ENCODE results near the gene FANCC.
"Not testable (repeated sequence)": the region's sequence is repeated elsewhere in the genome, so short reads cannot be mapped to it uniquely, and the experiment has no call there.

Gene FANCC

GRCh38 chr9:95315108-95315746 is 2.3 kb downstream of the FANCC start:
- Mint-ChIP-seq H3K4me1 (ENCODE audit: low read depth) (peaks cover 29% of the 10 kb centered on the region), H3K4me3 (no peak overlapping the region), H3K36me3 (ENCODE audit: low read depth) (peaks cover 2% of the 10 kb centered on the region), H3K27me3 (ENCODE audit: low read depth) (peaks cover 13% of the 10 kb centered on the region), H3K27ac (no peak overlapping the region), H3K9me3 (no peaks in the 10 kb centered on the region)
- no peak for DNase-seq (ENCODE audit: low spot score)

GRCh38 chr9:95313010-95313498 is 4.5 kb downstream of the FANCC start:
- H3K27ac Mint-ChIP-seq = no peak overlapping the region
- no peaks in the 10 kb centered on the region for H3K9me3 Mint-ChIP-seq
- peaks cover 13% of the 10 kb centered on the region for H3K27me3 Mint-ChIP-seq (ENCODE audit: low read depth)
- H3K4me3 Mint-ChIP-seq = peak overlapping the region; percentile 42
- no peak for DNase-seq (ENCODE audit: low spot score)
- H3K36me3 Mint-ChIP-seq (ENCODE audit: low read depth) = peaks cover 2% of the 10 kb centered on the region
- H3K4me1 Mint-ChIP-seq (ENCODE audit: low read depth) = peaks cover 28% of the 10 kb centered on the region

- H3K36me3 Mint-ChIP-seq (ENCODE audit: low read depth) = peaks cover 2% of the 10 kb centered on the region
- no peak overlapping the region for H3K4me3 Mint-ChIP-seq
- no peak for DNase-seq (ENCODE audit: low spot score)
- peaks cover 13% of the 10 kb centered on the region for H3K27me3 Mint-ChIP-seq (ENCODE audit: low read depth)
- H3K27ac Mint-ChIP-seq = no peak overlapping the region
- no peaks in the 10 kb centered on the region for H3K9me3 Mint-ChIP-seq
- peaks cover 24% of the 10 kb centered on the region for H3K4me1 Mint-ChIP-seq (ENCODE audit: low read depth)
Observed at GRCh38 chr9:95311961-95312360, 5.5 kb downstream of the FANCC start.

- no peak overlapping the region for H3K27ac Mint-ChIP-seq
- peaks cover 2% of the 10 kb centered on the region for H3K36me3 Mint-ChIP-seq (ENCODE audit: low read depth)
- no peak overlapping the region for H3K4me3 Mint-ChIP-seq
- H3K27me3 Mint-ChIP-seq (ENCODE audit: low read depth) = no peaks in the 10 kb centered on the region
- no peak for DNase-seq (ENCODE audit: low spot score)
- peaks cover 15% of the 10 kb centered on the region for H3K4me1 Mint-ChIP-seq (ENCODE audit: low read depth)
- no peaks in the 10 kb centered on the region for H3K9me3 Mint-ChIP-seq
Observed at GRCh38 chr9:95307538-95307937, 10.0 kb downstream of the FANCC start.

- no peak for DNase-seq (ENCODE audit: low spot score)
- H3K4me1 Mint-ChIP-seq (ENCODE audit: low read depth) = peaks cover 18% of the 10 kb centered on the region
- H3K4me3 Mint-ChIP-seq = no peak overlapping the region
- H3K36me3 Mint-ChIP-seq (ENCODE audit: low read depth) = peaks cover 2% of the 10 kb centered on the region
- H3K9me3 Mint-ChIP-seq = no peaks in the 10 kb centered on the region
- no peaks in the 10 kb centered on the region for H3K27me3 Mint-ChIP-seq (ENCODE audit: low read depth)
- no peak overlapping the region for H3K27ac Mint-ChIP-seq
Observed at GRCh38 chr9:95306819-95307218, 10.7 kb downstream of the FANCC start.

GRCh38 chr9:95305770-95306492 is 11.6 kb downstream of the FANCC start:
- Mint-ChIP-seq H3K4me1 (ENCODE audit: low read depth) (peaks cover 18% of the 10 kb centered on the region), H3K27ac (no peak overlapping the region), H3K4me3 (no peak overlapping the region), H3K36me3 (ENCODE audit: low read depth) (peaks cover 2% of the 10 kb centered on the region), H3K9me3 (no peaks in the 10 kb centered on the region), H3K27me3 (ENCODE audit: low read depth) (no peaks in the 10 kb centered on the region)
- DNase-seq (ENCODE audit: low spot score) = no peak

- Mint-ChIP-seq H3K27me3 (ENCODE audit: low read depth) (no peaks in the 10 kb centered on the region), H3K4me1 (ENCODE audit: low read depth) (peaks cover 27% of the 10 kb centered on the region), H3K4me3 (no peak overlapping the region), H3K36me3 (ENCODE audit: low read depth) (peaks cover 2% of the 10 kb centered on the region), H3K9me3 (no peaks in the 10 kb centered on the region), H3K27ac (no peak overlapping the region)
- no peak for DNase-seq (ENCODE audit: low spot score)
Observed at GRCh38 chr9:95302479-95302878, 15.0 kb downstream of the FANCC start.

- no peak overlapping the region for H3K4me3 Mint-ChIP-seq
- H3K27ac Mint-ChIP-seq = no peak overlapping the region
Observed at GRCh38 chr9:95297760-95298159, 19.7 kb downstream of the FANCC start.

GRCh38 chr9:95297316-95297715 is 20.2 kb downstream of the FANCC start:
- no peaks in the 10 kb centered on the region for H3K36me3 Mint-ChIP-seq (ENCODE audit: low read depth)
- H3K27ac Mint-ChIP-seq = no peak overlapping the region
- no peaks in the 10 kb centered on the region for H3K27me3 Mint-ChIP-seq (ENCODE audit: low read depth)

More at GRCh38 chr9:95297760-95298159, 19.7 kb downstream of the FANCC start:
- H3K36me3 Mint-ChIP-seq (ENCODE audit: low read depth) = no peaks in the 10 kb centered on the region
- no peaks in the 10 kb centered on the region for H3K27me3 Mint-ChIP-seq (ENCODE audit: low read depth)
- no peak for DNase-seq (ENCODE audit: low spot score)
- H3K9me3 Mint-ChIP-seq = no peaks in the 10 kb centered on the region
- peaks cover 15% of the 10 kb centered on the region for H3K4me1 Mint-ChIP-seq (ENCODE audit: low read depth)

GRCh38 chr9:95296761-95297160 is 20.7 kb downstream of the FANCC start:
- Mint-ChIP-seq H3K9me3 (peaks cover 3% of the 10 kb centered on the region), H3K27ac (no peak overlapping the region), H3K4me1 (ENCODE audit: low read depth) (peaks cover 10% of the 10 kb centered on the region), H3K4me3 (no peak overlapping the region), H3K27me3 (ENCODE audit: low read depth) (no peaks in the 10 kb centered on the region), H3K36me3 (ENCODE audit: low read depth) (peaks cover 3% of the 10 kb centered on the region)
- DNase-seq (ENCODE audit: low spot score) = no peak

More at GRCh38 chr9:95297316-95297715, 20.2 kb downstream of the FANCC start:
- no peak for DNase-seq (ENCODE audit: low spot score)
- peaks cover 10% of the 10 kb centered on the region for H3K4me1 Mint-ChIP-seq (ENCODE audit: low read depth)
- no peaks in the 10 kb centered on the region for H3K9me3 Mint-ChIP-seq
- H3K4me3 Mint-ChIP-seq = no peak overlapping the region

- H3K27ac Mint-ChIP-seq; H3K9me3 Mint-ChIP-seq; DNase-seq (ENCODE audit: low spot score); H3K4me3 Mint-ChIP-seq; H3K36me3 Mint-ChIP-seq (ENCODE audit: low read depth); H3K27me3 Mint-ChIP-seq (ENCODE audit: low read depth): not testable (repeated sequence)
- H3K4me1 Mint-ChIP-seq (ENCODE audit: low read depth) = peaks cover 10% of the 10 kb centered on the region
Observed at GRCh38 chr9:95293296-95293695, 24.2 kb downstream of the FANCC start.

GRCh38 chr9:95292226-95292625 is 25.3 kb downstream of the FANCC start:
- H3K4me1 Mint-ChIP-seq (ENCODE audit: low read depth) = peaks cover 2% of the 10 kb centered on the region
- H3K9me3 Mint-ChIP-seq = peaks cover 4% of the 10 kb centered on the region
- H3K4me3 Mint-ChIP-seq = no peak overlapping the region
- no peaks in the 10 kb centered on the region for H3K27me3 Mint-ChIP-seq (ENCODE audit: low read depth)
- DNase-seq (ENCODE audit: low spot score) = no peak
- no peak overlapping the region for H3K27ac Mint-ChIP-seq
- H3K36me3 Mint-ChIP-seq (ENCODE audit: low read depth) = peaks cover 4% of the 10 kb centered on the region

GRCh38 chr9:95286151-95286550 is 31.4 kb downstream of the FANCC start:
- Mint-ChIP-seq H3K27ac (no peak overlapping the region), H3K4me1 (ENCODE audit: low read depth) (peaks cover 2% of the 10 kb centered on the region), H3K9me3 (peaks cover 2% of the 10 kb centered on the region), H3K36me3 (ENCODE audit: low read depth) (peaks cover 2% of the 10 kb centered on the region), H3K4me3 (no peak overlapping the region), H3K27me3 (ENCODE audit: low read depth) (no peaks in the 10 kb centered on the region)
- DNase-seq (ENCODE audit: low spot score) = no peak

GRCh38 chr9:95285307-95285706 is 32.2 kb downstream of the FANCC start:
- Mint-ChIP-seq H3K27me3 (ENCODE audit: low read depth) (no peaks in the 10 kb centered on the region), H3K9me3 (peaks cover 9% of the 10 kb centered on the region), H3K4me3 (no peak overlapping the region), H3K27ac (no peak overlapping the region), H3K4me1 (ENCODE audit: low read depth) (peaks cover 2% of the 10 kb centered on the region), H3K36me3 (ENCODE audit: low read depth) (peaks cover 2% of the 10 kb centered on the region)
- no peak for DNase-seq (ENCODE audit: low spot score)

Measured in T-helper 2 cell treated with Interferon-gamma antibody and Interleukin-4, amounts not matched to agents 5 μg/mL and 100 μg/mL, for 36 hours (primary cell).